ENCODE measurements around the gene DPPA5.

DNA sequence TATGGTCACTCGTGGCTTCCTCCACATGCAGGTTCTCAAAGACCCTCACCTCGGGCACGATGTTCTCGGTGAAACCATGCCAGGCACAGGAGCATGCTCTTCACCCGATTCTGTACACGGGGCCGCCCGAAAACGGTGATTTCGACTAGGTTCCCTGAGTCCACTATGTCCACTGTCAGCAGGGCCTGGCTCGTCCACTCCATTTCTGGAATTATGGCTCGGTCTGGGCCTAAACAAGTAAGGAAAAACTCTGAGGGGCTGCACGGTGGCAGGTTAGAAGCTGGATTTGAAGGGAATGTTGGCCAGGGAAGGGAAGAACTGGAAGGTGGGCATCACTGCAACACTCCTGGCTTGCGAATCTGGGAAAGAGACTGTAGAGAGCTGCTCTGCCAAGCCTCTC lies 15.1 kb upstream of the DPPA5 start:
- TF ChIP-seq NFRKB (IDR thresholded peaks at IDR 0.05) = no peak
- TF ChIP-seq BHLHE40 (IDR thresholded peaks at IDR 0.05; ENCODE audit: borderline replicate concordance) = no peak
- TF ChIP-seq SP1 (IDR thresholded peaks at IDR 0.05) = no peak
- no peak for TF ChIP-seq SUZ12 (IDR thresholded peaks at IDR 0.05)

Data from HEK293T (cell line).